Measurements from ENCODE around the gene ASTL. TPM values are rescaled to one million over a fixed set of nuclear protein-coding genes. Genes with fewer than 3 reads are reported as not detected.

Gene ASTL
- total and polyA plus RNA-seq, 12 donors: 0.16 TPM; not detected in 11

DNA sequence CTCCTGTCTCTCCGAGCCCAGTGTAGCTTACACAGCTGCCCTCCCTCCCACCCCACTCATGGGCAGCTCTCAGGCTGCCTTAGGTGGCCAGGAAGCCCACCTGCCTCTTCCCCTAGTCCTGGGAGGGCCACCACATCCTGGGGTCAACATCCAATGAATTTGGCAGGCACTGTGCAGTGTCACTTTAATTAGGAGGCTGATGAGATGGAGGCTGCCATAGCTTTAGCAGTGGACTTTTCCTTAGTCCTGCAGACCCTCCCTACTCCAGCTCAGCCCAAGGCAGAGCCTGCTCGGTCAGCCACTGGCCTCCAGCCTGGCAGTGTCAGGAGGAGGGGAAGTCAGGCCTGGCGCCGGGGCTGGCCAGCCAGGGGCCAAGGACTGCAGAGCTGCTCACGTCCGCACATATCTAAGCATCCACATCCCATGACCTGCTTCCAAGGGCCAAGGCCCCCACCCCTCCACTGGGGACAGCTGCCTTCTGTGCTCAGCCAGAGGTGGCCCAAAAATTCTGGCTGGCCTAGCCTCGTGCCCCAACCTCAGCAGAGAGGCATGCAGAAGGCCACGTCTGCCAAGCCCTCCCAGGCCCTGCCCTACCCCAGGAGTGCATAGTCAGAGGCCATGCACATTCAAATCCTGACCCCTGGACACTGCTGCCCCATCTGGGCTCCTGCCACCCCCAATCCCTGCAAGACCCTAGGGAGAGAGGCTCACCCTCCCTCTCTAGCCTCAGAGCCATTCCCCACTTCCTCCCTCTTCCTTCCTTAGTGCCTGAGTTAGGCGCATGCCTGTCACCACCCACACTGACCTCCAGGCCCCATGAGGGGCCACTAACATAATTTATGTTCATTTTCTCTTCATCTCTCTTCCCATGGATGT lies 55.0 kb downstream of the ASTL start:
- peak overlapping the region; percentile 37 to 90 (median 74) for H3K27ac ChIP-seq
- intact Hi-C loops (cut with DNase I): loop anchor here in 1 of 10 donors (5.0 kb wide), 1 partner anchor 34 kb away; the partner anchor contains the start of gene ADRA2B
- no peaks in the 10 kb centered on the region for H3K36me3 ChIP-seq
- H3K4me1 ChIP-seq: peaks cover 16 to 38% (median 32%) of the 10 kb centered on the region in 9 donors
- no peak overlapping the region for H3K4me3 ChIP-seq
- H3K27me3 ChIP-seq: no peaks in the 10 kb centered on the region
- ATAC-seq (peak; percentile 63 to 92 (median 88)), DNase-seq (peak; percentile 58 to 61)
- H3K9me3 ChIP-seq: no peaks in the 10 kb centered on the region
- TF ChIP-seq, protein P1, sequence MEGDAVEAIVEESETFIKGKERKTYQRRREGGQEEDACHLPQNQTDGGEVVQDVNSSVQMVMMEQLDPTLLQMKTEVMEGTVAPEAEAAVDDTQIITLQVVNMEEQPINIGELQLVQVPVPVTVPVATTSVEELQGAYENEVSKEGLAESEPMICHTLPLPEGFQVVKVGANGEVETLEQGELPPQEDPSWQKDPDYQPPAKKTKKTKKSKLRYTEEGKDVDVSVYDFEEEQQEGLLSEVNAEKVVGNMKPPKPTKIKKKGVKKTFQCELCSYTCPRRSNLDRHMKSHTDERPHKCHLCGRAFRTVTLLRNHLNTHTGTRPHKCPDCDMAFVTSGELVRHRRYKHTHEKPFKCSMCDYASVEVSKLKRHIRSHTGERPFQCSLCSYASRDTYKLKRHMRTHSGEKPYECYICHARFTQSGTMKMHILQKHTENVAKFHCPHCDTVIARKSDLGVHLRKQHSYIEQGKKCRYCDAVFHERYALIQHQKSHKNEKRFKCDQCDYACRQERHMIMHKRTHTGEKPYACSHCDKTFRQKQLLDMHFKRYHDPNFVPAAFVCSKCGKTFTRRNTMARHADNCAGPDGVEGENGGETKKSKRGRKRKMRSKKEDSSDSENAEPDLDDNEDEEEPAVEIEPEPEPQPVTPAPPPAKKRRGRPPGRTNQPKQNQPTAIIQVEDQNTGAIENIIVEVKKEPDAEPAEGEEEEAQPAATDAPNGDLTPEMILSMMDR (IDR thresholded peaks at IDR 0.05): no peak
- 29% methylated on average over 9 of the region's 9 CpGs for WGBS, 2 donors

DNA sequence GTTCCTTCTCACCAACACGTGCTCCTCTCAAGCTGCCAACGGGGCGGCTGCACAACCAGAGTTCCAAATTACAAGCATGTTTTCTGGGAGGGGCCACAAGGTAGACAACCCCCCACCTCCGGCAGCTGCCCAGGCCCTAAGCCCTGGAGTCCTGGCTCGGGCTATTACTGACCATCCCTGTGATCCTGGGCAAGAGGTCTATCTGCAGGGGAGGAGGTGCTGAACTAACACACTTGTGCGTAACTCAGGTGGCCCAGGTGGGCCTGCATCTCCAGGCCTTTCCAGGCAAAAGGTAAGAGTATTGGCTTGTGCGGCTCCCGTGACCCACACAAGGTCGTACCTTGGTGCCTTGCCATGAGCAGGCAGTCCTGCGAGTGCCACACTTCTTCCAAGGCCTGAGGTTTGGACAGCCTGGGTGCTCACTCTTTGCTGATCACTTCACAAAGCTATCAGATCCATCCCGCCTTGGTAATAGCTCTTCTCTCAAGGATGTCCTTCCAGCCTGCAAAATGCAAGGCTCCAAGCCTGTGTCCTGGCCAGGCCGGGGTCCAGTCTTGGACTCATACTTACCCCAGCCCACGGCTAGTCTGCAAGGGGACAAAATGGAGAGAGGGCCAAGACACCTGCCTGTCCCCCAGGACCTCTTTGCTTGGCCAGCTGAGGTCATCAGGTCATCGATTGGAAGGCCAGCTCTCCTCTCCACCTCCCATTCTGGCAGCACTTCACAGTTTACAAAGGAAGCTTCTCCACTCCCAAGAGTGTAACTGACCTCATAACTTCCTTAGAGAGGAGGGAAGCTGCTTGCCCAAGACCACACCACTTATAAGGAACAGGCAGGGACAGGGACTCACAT lies 55.9 kb downstream of the ASTL start:
- intact Hi-C loops (cut with DNase I): loop anchor here in 1 of 10 donors (5.0 kb wide), 1 partner anchor 35 kb away; the partner anchor contains the start of gene ADRA2B
- H3K27me3 ChIP-seq: no peaks in the 10 kb centered on the region
- no peaks in the 10 kb centered on the region for H3K36me3 ChIP-seq
- ATAC-seq: peak; percentile 63 to 84 (median 78)
- H3K9me3 ChIP-seq: peaks cover 0 to 2% (median 0%) of the 10 kb centered on the region in 11 donors
- DNase-seq: peak in 1 of 2 donors; percentile 44
- WGBS, 2 donors: 85 to 86% methylated on average over 14 of the region's 14 CpGs
- H3K4me3 ChIP-seq: no peak overlapping the region
- peak overlapping the region; percentile 37 to 90 (median 74) for H3K27ac ChIP-seq
- H3K4me1 ChIP-seq: peaks cover 16 to 38% (median 32%) of the 10 kb centered on the region in 9 donors
- TF ChIP-seq, protein P1 (IDR thresholded peaks at IDR 0.05): no peak

DNA sequence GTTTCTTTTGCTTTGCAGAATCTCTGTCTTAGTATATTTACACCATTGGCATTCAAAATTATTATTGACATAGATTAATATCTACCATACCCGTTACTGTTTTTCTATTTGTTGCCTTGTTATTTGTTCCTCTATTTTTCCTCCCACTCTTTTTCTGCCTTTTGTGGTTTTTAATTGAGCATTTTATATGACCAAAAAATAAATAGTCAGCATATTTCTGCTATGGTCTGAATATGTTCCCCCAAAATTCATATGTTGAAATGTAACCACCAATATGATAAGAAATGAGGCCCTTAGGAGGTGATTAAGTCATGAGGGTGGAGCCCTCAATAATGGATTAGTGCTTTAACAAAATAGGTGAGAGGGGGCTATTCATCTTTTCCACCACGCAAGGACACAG lies 57.3 kb downstream of the ASTL start:
- 94 to 95% methylated on average over 2 of the region's 2 CpGs for WGBS, 2 donors
- Histone ChIP-seq H3K4me3 (no peak overlapping the region), H3K36me3 (no peaks in the 10 kb centered on the region), H3K4me1 (peaks cover 16 to 38% (median 32%) of the 10 kb centered on the region in 9 donors), H3K27ac (no peak overlapping the region), H3K9me3 (peaks cover 0 to 16% (median 2%) of the 10 kb centered on the region in 11 donors), H3K27me3 (no peaks in the 10 kb centered on the region)
- no peak for ATAC-seq
- no peak for DNase-seq
- TF ChIP-seq, protein P1 (IDR thresholded peaks at IDR 0.05): no peak
- intact Hi-C loops (cut with DNase I): loop anchor here in 1 of 10 donors (5.0 kb wide), 1 partner anchor 36 kb away; the partner anchor contains the start of gene ADRA2B

Measured in heart right ventricle (tissue), 16 donors.